Urinary bladder (tissue), 4 donors: ENCODE results near the gene ARIH2. TPM values are rescaled to one million over a fixed set of nuclear protein-coding genes. Genes with fewer than 3 reads are reported as not detected.
A peak's percentile ranks its signal among the peaks of the same experiment; 100 is the strongest.
"Not testable (repeated sequence)": the region's sequence is repeated elsewhere in the genome, so short reads cannot be mapped to it uniquely, and the experiment has no call there.

ENCODE experiments used
- DNase-seq: peaks from one replicate; pipeline ENCODE4 v3.0.0-alpha.2; 2015; ENCODE audit errors: extremely low spot score
- H3K27ac ChIP-seq: one replicate; pipeline ENCODE4 v1.5.1; 2013; ENCODE audit warnings: low read depth, mild to moderate bottlenecking, moderate library complexity
- H3K36me3 ChIP-seq: one replicate; pipeline ENCODE4 v1.6.1; 2013; ENCODE audit warnings: mild to moderate bottlenecking, moderate library complexity; ENCODE audit not compliant: insufficient read depth
- H3K4me1 ChIP-seq: one replicate; pipeline ENCODE4 v1.6.1; 2013; ENCODE audit warnings: mild to moderate bottlenecking, moderate library complexity; ENCODE audit not compliant: insufficient read depth
- H3K4me3 ChIP-seq: one replicate; pipeline ENCODE4 v1.5.1; 2013; ENCODE audit warnings: low read depth, low read length
- WGBS: extraction: QIAGEN DNeasy Blood & Tissue Kit; methylation state at CpG from one replicate; pipeline ENCODE4 v1.1.7; 2013; 5-methylcytosine and 5-hydroxymethylcytosine counted together
- polyA plus RNA-seq: library from polyadenylated mRNA; stranded (reverse); fragments of 200-250 nt; gene quantifications from one replicate; pipeline ENCODE4 v1.2.3, GENCODE V29; 2013
- total RNA-seq: library from RNA; depleted of rRNA; stranded (reverse); fragments of >200 nt; gene quantifications from one replicate; pipeline ENCODE4 v1.2.3, GENCODE V29; 2014
- donor health status: healthy with polysubstance abuse.
- donor health status: healthy.

Gene ARIH2
- total and polyA plus RNA-seq, 2 donors: 59.9 to 71.6 TPM

- under 1% methylated on average over 65 of the region's 65 CpGs for WGBS
- Histone ChIP-seq H3K36me3 (no peaks in the 10 kb centered on the region), H3K27ac (peak within 1 kb of the TSS; percentile 91), H3K4me1 (no peaks in the 10 kb centered on the region), H3K4me3 (peak within 1 kb of the TSS; percentile 51)
- DNase-seq: peak; percentile 95
Observed at GRCh38 chr3:49007068-49007770, 88.6 kb downstream of the ARIH2 start, which contains the start of gene WDR6. Gene WDR6, plus strand, starts transcription at chr3:49007391. Its CDS starts 41 bp downstream, at chr3:49007432.

GRCh38 chr3:49007771-49008528 lies 89.3 kb downstream of the ARIH2 start:
- WGBS: 11% methylated on average over 40 of the region's 41 CpGs
- DNase-seq: peak; percentile 69
- H3K36me3 ChIP-seq: no peaks in the 10 kb centered on the region
- H3K4me1 ChIP-seq: no peaks in the 10 kb centered on the region
- peak overlapping the region; percentile 91 for H3K27ac ChIP-seq
- H3K4me3 ChIP-seq: peak overlapping the region; percentile 51

GRCh38 chr3:49008627-49009026 lies 90.0 kb downstream of the ARIH2 start:
- not testable (repeated sequence) for H3K4me3 ChIP-seq, H3K27ac ChIP-seq, DNase-seq, H3K36me3 ChIP-seq, H3K4me1 ChIP-seq
- 90% methylated on average over 5 of the region's 5 CpGs for WGBS

DNA sequence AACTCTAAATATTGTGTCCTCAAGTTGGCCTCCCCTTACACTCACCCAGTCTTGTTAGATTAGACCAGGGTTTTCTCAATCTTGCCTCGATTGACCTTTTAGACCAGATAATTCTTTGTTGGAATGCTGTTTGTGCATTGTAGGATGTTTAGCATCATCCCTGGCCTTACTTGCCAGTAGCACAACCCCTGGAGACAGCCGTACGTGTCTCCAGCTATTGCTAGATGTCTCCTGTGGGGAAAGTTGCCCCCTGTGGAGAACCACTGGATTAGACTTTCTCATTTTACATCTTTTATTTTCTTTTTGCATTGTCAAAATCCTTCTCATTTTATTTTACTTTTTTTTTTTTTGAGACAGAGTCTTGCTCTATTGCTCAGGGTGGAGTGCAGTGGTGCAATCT lies 90.8 kb downstream of the ARIH2 start:
- no peak overlapping the region for H3K4me3 ChIP-seq
- DNase-seq: no peak
- WGBS: 67% methylated on average over 3 of the region's 3 CpGs
- no peaks in the 10 kb centered on the region for H3K4me1 ChIP-seq
- H3K27ac ChIP-seq: no peak overlapping the region
- H3K36me3 ChIP-seq: peaks cover 3% of the 10 kb centered on the region

- H3K4me1 ChIP-seq: no peaks in the 10 kb centered on the region
Observed at GRCh38 chr3:49012441-49013017, 93.9 kb downstream of the ARIH2 start.

DNA sequence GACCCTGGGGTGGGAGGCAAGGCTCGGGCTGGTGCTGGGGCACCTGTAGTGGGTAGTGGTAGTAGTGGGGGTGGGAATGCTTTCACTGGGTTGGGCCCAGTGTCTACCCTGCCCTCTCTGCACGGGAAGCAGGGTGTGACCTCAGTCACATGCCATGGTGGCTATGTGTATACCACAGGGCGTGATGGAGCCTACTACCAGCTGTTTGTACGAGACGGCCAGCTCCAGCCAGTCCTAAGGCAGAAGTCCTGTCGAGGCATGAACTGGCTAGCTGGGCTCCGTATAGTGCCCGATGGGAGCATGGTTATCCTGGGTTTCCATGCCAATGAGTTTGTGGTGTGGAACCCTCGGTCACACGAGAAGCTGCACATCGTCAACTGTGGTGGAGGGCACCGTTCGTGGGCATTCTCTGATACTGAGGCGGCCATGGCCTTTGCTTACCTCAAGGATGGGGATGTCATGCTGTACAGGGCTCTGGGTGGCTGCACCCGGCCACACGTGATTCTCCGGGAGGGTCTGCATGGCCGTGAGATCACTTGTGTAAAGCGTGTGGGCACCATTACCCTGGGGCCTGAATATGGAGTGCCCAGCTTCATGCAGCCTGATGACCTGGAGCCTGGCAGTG lies 94.6 kb downstream of the ARIH2 start:
- Histone ChIP-seq H3K36me3 (peaks cover 10% of the 10 kb centered on the region), H3K27ac (no peak overlapping the region), H3K4me3 (no peak overlapping the region), H3K4me1 (no peaks in the 10 kb centered on the region)
- WGBS: 74% methylated on average over 19 of the region's 19 CpGs
- DNase-seq: no peak

More at GRCh38 chr3:49012441-49013017, 93.9 kb downstream of the ARIH2 start:
- no peak for DNase-seq
- Histone ChIP-seq H3K36me3 (peaks cover 10% of the 10 kb centered on the region), H3K4me3 (no peak overlapping the region), H3K27ac (no peak overlapping the region)
- WGBS: 70% methylated on average over 17 of the region's 17 CpGs

GRCh38 chr3:49013738-49014660 lies 95.4 kb downstream of the ARIH2 start:
- Histone ChIP-seq H3K36me3 (peaks cover 10% of the 10 kb centered on the region), H3K4me1 (no peaks in the 10 kb centered on the region), H3K27ac (no peak overlapping the region), H3K4me3 (no peak overlapping the region)
- DNase-seq: no peak
- WGBS: 83% methylated on average over 24 of the region's 24 CpGs

DNA sequence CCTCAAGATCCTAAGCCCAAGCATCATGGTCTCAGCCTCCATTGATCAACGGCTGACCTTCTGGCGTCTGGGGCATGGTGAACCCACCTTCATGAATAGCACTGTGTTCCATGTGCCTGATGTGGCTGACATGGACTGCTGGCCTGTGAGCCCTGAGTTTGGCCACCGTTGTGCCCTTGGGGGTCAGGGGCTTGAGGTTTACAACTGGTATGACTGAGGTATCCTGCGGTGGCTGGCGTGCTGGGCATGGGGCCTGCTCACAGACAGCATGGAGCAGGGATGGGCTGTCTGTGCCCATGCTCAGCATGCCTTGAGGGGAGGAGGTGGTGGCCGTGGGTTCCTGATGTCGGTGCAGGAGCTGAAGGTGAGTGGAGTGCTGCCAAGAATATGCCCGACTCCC lies 96.4 kb downstream of the ARIH2 start:
- 79% methylated on average over 8 of the region's 8 CpGs for WGBS
- peaks cover 10% of the 10 kb centered on the region for H3K36me3 ChIP-seq

DNA sequence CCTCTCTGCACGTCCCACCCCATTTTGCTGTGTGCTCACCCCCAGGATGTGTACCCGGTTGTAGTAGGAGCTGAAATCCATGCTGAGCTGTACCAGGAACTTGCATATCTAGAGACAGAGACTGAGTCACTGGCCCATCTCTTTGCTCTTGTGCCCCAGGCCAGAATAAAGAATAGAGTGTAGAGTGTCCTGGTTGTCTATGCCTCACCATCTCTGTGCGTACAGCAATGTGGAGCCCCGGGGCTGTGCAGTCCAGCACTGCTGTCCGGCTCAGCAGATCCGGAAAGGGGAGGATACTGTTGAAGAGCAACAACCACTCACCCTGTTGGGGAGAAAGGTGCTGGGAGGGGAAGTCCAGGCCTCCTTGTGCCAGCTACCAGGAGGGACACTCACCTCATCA lies 97.1 kb downstream of the ARIH2 start:
- 76% methylated on average over 6 of the region's 6 CpGs for WGBS
- Histone ChIP-seq H3K36me3 (peaks cover 10% of the 10 kb centered on the region), H3K27ac (no peak overlapping the region), H3K4me1 (no peaks in the 10 kb centered on the region), H3K4me3 (no peak overlapping the region)
- no peak for DNase-seq

More for the DNA sequence above, 96.4 kb downstream of the ARIH2 start:
- no peak for DNase-seq
- no peak overlapping the region for H3K4me3 ChIP-seq
- no peak overlapping the region for H3K27ac ChIP-seq
- no peaks in the 10 kb centered on the region for H3K4me1 ChIP-seq

- Histone ChIP-seq H3K4me1 (no peaks in the 10 kb centered on the region), H3K36me3 (peaks cover 10% of the 10 kb centered on the region), H3K27ac (no peak overlapping the region), H3K4me3 (no peak overlapping the region)
- DNase-seq: no peak
- WGBS: 88% methylated on average over 6 of the region's 6 CpGs
Observed at GRCh38 chr3:49016414-49017228, 98.0 kb downstream of the ARIH2 start.

GRCh38 chr3:49017229-49017970 lies 98.8 kb downstream of the ARIH2 start:
- no peak for DNase-seq
- peak overlapping the region; percentile 14 for H3K27ac ChIP-seq
- peaks cover 10% of the 10 kb centered on the region for H3K36me3 ChIP-seq
- 8% methylated on average over 23 of the region's 23 CpGs for WGBS
- H3K4me1 ChIP-seq: no peaks in the 10 kb centered on the region
- H3K4me3 ChIP-seq: peak overlapping the region; percentile 77
